ENCODE results near the gene VPS4B.
"Not testable (repeated sequence)": the region's sequence is repeated elsewhere in the genome, so short reads cannot be mapped to it uniquely, and the experiment has no call there.

The VPS4B gene

GRCh38 chr18:63368611-63369010, 53.7 kb downstream of the VPS4B start:
- Histone ChIP-seq H3K36me3 (peaks cover 0 to 8% (median 0%) of the 10 kb centered on the region in 11 experiments; a peak in 2 of 22 replicates), H3K4me1 (peaks cover 25 to 35% (median 32%) of the 10 kb centered on the region in 10 experiments), H3K9me3 (replicated peaks in 1 of 11) (peaks cover 4 to 14% (median 10%) of the 10 kb centered on the region in 11 experiments; a peak in 18 of 22 replicates), H3K27me3 (no peaks in the 10 kb centered on the region; a peak in 1 of 22 replicates), H3K4me2 (peak overlapping the region in 7 of 11 experiments; percentile 74 to 97 (median 87); a peak in 10 of 22 replicates), H3K4me3 (peak overlapping the region in 4 of 10 experiments; percentile 90 to 98 (median 92); a peak in 5 of 20 replicates), H4K20me1 (peaks cover 8 to 33% (median 23%) of the 10 kb centered on the region in 11 experiments; a peak in 14 of 22 replicates), H3K9ac (no peak overlapping the region), H3K27ac (no peak overlapping the region)
- TF ChIP-seq Cebpa-rat (IDR thresholded peaks at IDR 0.05), result no peak

- peak within 1 kb of the TSS; percentile 84 to 98 (median 96) for H3K4me2 ChIP-seq
- peaks cover 25 to 35% (median 32%) of the 10 kb centered on the region in 10 experiments for H3K4me1 ChIP-seq
- H3K4me3 ChIP-seq, result peak within 1 kb of the TSS; percentile 84 to 99 (median 96)
- no peak for TF ChIP-seq Cebpa-rat (IDR thresholded peaks at IDR 0.05)
- H3K9ac ChIP-seq, result peak within 1 kb of the TSS; percentile 86 to 95 (median 91)
- H3K36me3 ChIP-seq, result peaks cover 2 to 12% (median 5%) of the 10 kb centered on the region in 11 experiments
- H3K27ac ChIP-seq, result peak within 1 kb of the TSS; percentile 85 to 94 (median 90)
- no peaks in the 10 kb centered on the region; a peak in 1 of 22 replicates for H3K27me3 ChIP-seq
- H4K20me1 ChIP-seq, result peaks cover 8 to 33% (median 23%) of the 10 kb centered on the region in 11 experiments; a peak in 14 of 22 replicates
- peaks cover 4 to 13% (median 10%) of the 10 kb centered on the region in 11 experiments; a peak in 18 of 22 replicates for H3K9me3 ChIP-seq (replicated peaks in 1 of 11)
Observed at GRCh38 chr18:63367053-63367953, 55.0 kb downstream of the VPS4B start, which contains the start of gene KDSR. TSS of gene KDSR (minus strand) at chr18:63367206. CDS start at chr18:63367118, 88 bp downstream.

- Histone ChIP-seq H3K4me3 (peak overlapping the region; percentile 84 to 99 (median 96)), H3K27ac (peak overlapping the region; percentile 85 to 94 (median 90)), H4K20me1 (peaks cover 8 to 33% (median 23%) of the 10 kb centered on the region in 11 experiments; a peak in 14 of 22 replicates), H3K4me2 (peak overlapping the region; percentile 84 to 98 (median 96)), H3K36me3 (peaks cover 10 to 20% (median 13%) of the 10 kb centered on the region in 11 experiments), H3K9ac (peak overlapping the region; percentile 86 to 95 (median 91)), H3K27me3 (no peaks in the 10 kb centered on the region; a peak in 1 of 22 replicates), H3K9me3 (replicated peaks in 1 of 11) (peaks cover 4 to 13% (median 10%) of the 10 kb centered on the region in 11 experiments; a peak in 18 of 22 replicates), H3K4me1 (peaks cover 25 to 35% (median 32%) of the 10 kb centered on the region in 10 experiments)
- TF ChIP-seq Cebpa-rat (IDR thresholded peaks at IDR 0.05), result no peak
Observed at GRCh38 chr18:63366213-63367052, 55.8 kb downstream of the VPS4B start.

- Histone ChIP-seq H3K4me3 (peak overlapping the region; percentile 84 to 99 (median 96)), H3K27ac (peak overlapping the region in 8 of 11 experiments; percentile 86 to 94 (median 90); a peak in 14 of 22 replicates)
- no peak for TF ChIP-seq Cebpa-rat (IDR thresholded peaks at IDR 0.05)
Observed at GRCh38 chr18:63365876-63366212, 56.4 kb downstream of the VPS4B start.

DNA sequence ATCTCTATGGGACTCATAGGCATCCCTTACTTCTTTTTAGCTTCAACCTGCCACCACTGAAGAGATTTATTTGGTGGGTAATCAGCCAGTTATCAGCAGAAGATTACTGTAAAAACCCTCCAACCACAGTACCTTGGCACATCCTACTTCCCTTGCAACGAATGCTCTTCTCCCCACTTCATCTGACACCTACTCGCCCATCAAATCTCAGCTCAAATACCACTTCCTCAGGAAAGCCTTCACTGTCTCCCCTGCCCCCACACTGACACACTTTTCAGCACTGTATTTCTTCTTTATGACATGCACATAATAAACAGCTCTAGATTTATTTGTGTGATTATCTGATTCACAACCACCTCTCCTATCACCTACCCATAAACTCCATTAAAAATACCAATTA, 58.3 kb downstream of the VPS4B start:
- Histone ChIP-seq H3K4me1 (peaks cover 25 to 35% (median 32%) of the 10 kb centered on the region in 10 experiments), H3K27ac (no peak overlapping the region), H3K9me3 (replicated peaks in 1 of 11) (peaks cover 0 to 3% (median 2%) of the 10 kb centered on the region in 11 experiments; a peak in 13 of 22 replicates), H3K4me3 (no peak overlapping the region), H3K9ac (no peak overlapping the region), H3K36me3 (peaks cover 31 to 38% (median 35%) of the 10 kb centered on the region in 11 experiments), H3K4me2 (peak overlapping the region; percentile 26 to 97 (median 46); a peak in 18 of 22 replicates), H4K20me1 (peaks cover 8 to 33% (median 23%) of the 10 kb centered on the region in 11 experiments; a peak in 14 of 22 replicates), H3K27me3 (no peaks in the 10 kb centered on the region)
- no peak for TF ChIP-seq Cebpa-rat (IDR thresholded peaks at IDR 0.05)

More at GRCh38 chr18:63365876-63366212, 56.4 kb downstream of the VPS4B start:
- H4K20me1 ChIP-seq, result peaks cover 8 to 33% (median 23%) of the 10 kb centered on the region in 11 experiments; a peak in 14 of 22 replicates
- H3K4me2 ChIP-seq, result peak overlapping the region; percentile 84 to 98 (median 96)
- peaks cover 13 to 26% (median 18%) of the 10 kb centered on the region in 11 experiments for H3K36me3 ChIP-seq
- no peaks in the 10 kb centered on the region for H3K27me3 ChIP-seq
- peaks cover 25 to 35% (median 32%) of the 10 kb centered on the region in 10 experiments for H3K4me1 ChIP-seq
- peak overlapping the region; percentile 86 to 95 (median 91) for H3K9ac ChIP-seq
- H3K9me3 ChIP-seq (replicated peaks in 1 of 11), result peaks cover 4 to 13% (median 10%) of the 10 kb centered on the region in 11 experiments; a peak in 18 of 22 replicates

DNA sequence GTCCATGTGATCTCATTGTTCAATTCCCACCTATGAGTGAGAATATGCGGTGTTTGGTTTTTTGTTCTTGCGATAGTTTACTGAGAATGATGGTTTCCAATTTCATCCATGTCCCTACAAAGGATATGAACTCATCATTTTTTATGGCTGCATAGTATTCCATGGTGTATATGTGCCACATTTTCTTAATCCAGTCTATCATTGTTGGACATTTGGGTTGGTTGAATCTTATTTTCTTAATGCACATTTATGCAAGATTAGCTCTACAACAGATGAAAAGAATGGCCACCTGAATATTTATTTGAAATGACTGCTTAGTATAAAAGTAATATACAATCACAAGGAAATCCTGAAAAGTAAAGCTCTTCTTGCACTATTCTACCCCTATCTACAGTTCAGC, 58.9 kb downstream of the VPS4B start:
- H3K4me3 ChIP-seq; H3K9me3 ChIP-seq (replicated peaks in 1 of 11); H3K27ac ChIP-seq; H3K9ac ChIP-seq; H3K27me3 ChIP-seq: not testable (repeated sequence)
- H3K4me2 ChIP-seq, result peak overlapping the region in 1 of 11 experiments; percentile 41; a peak in 1 of 22 replicates
- H4K20me1 ChIP-seq, result peaks cover 8 to 33% (median 23%) of the 10 kb centered on the region in 11 experiments; a peak in 14 of 22 replicates
- H3K4me1 ChIP-seq, result peaks cover 25 to 33% (median 30%) of the 10 kb centered on the region in 10 experiments
- H3K36me3 ChIP-seq, result peaks cover 34 to 43% (median 40%) of the 10 kb centered on the region in 11 experiments

GRCh38 chr18:63356272-63356896, 65.9 kb downstream of the VPS4B start:
- Histone ChIP-seq H3K9me3 (replicated peaks in 1 of 11) (no peaks in the 10 kb centered on the region), H4K20me1 (no peaks in the 10 kb centered on the region; a peak in 1 of 22 replicates), H3K4me1 (no peaks in the 10 kb centered on the region), H3K27ac (no peak overlapping the region), H3K36me3 (peaks cover 89 to 100% (median 93%) of the 10 kb centered on the region in 11 experiments), H3K27me3 (no peaks in the 10 kb centered on the region), H3K9ac (no peak overlapping the region), H3K4me2 (no peak overlapping the region), H3K4me3 (no peak overlapping the region)
- no peak for TF ChIP-seq Cebpa-rat (IDR thresholded peaks at IDR 0.05)

- Histone ChIP-seq H3K27me3 (no peaks in the 10 kb centered on the region), H4K20me1 (peaks cover 0 to 1% (median 0%) of the 10 kb centered on the region in 11 experiments; a peak in 1 of 22 replicates), H3K36me3 (peaks cover 95 to 100% (median 99%) of the 10 kb centered on the region in 11 experiments), H3K4me3 (no peak overlapping the region), H3K27ac (no peak overlapping the region), H3K9me3 (replicated peaks in 1 of 11) (no peaks in the 10 kb centered on the region), H3K4me2 (no peak overlapping the region), H3K9ac (no peak overlapping the region), H3K4me1 (peaks cover 0 to 4% (median 0%) of the 10 kb centered on the region in 10 experiments; a peak in 1 of 20 replicates)
- TF ChIP-seq Cebpa-rat (IDR thresholded peaks at IDR 0.05), result no peak
Observed at GRCh38 chr18:63350230-63350629, 72.0 kb downstream of the VPS4B start.

Measured in BLaER1 treated with 17β-estradiol and CSF1 and Interleukin-3, amounts not matched to agents 10 nM and 100 nM (cell line).